Sigmoid colon (tissue), 7 donors: ENCODE data around the gene GABBR2. TPM values are rescaled to one million over a fixed set of nuclear protein-coding genes. Genes with fewer than 3 reads are reported as not detected.
"Not testable (repeated sequence)": the region's sequence is repeated elsewhere in the genome, so short reads cannot be mapped to it uniquely, and the experiment has no call there.

Source experiments
- DNase-seq: peaks from one replicate; pipeline ENCODE4 v3.0.0-alpha.2; 2019
- H3K27ac ChIP-seq, 4 donors: fragments of 200-600 bp; sonication (generic); one replicate each; pipeline ENCODE4 v1.5.1; 2016 to 2019; ENCODE audit warnings: mild to moderate bottlenecking in 1 of 4
- H3K27me3 ChIP-seq, 3 donors: fragments of 200-600 bp; sonication (generic); one replicate each; pipeline ENCODE4 v1.5.1; 2019; ENCODE audit warnings: mild to moderate bottlenecking in 1 of 3
- H3K36me3 ChIP-seq, 4 donors: fragments of 200-600 bp; sonication (generic); one replicate each; pipeline ENCODE4 v1.5.1; 2016 to 2019
- H3K4me1 ChIP-seq, 4 donors: fragments of 200-600 bp; sonication (generic); one replicate each; pipeline ENCODE4 v1.5.1; 2017 to 2019
- H3K4me3 ChIP-seq, 4 donors: fragments of 200-600 bp; sonication (generic); one replicate each; pipeline ENCODE4 v1.5.1; 2017 to 2019; ENCODE audit warnings: mild to moderate bottlenecking in 2 of 4, moderate library complexity in 1 of 4
- H3K9me3 ChIP-seq, 4 donors: fragments of 200-600 bp in 3 of 4; sonication (generic) in 3 of 4; one replicate each; pipeline versions ENCODE4 v1.5.1 to v1.6.1; 2013 to 2019
- EP300 ChIP-seq, 4 donors: sonication (generic); formaldehyde crosslinking; IDR thresholded peaks; one replicate each; pipeline ENCODE4 v1.6.1; 2017; ENCODE audit warnings: antibody characterized with exemption in 4 of 4
- POLR2A ChIP-seq, 2 donors: fragments of 450-650 bp; IDR thresholded peaks; one replicate each; pipeline ENCODE4 v1.6.1; 2016; ENCODE audit warnings: antibody characterized with exemption in 2 of 2, mild to moderate bottlenecking in 2 of 2, moderate library complexity in 2 of 2
- POLR2AphosphoS5 ChIP-seq, 4 donors: sonication (generic); formaldehyde crosslinking; IDR thresholded peaks; one replicate each; pipeline ENCODE4 v1.6.1; 2017; ENCODE audit warnings: antibody characterized with exemption in 4 of 4
- WGBS, 2 donors: extraction: QIAGEN DNeasy Blood & Tissue Kit; methylation state at CpG; one replicate each; pipeline ENCODE4 v1.1.7; 2013; 5-methylcytosine and 5-hydroxymethylcytosine counted together
- intact Hi-C: fragments of 100-400 bp; cut with DNase I; formaldehyde crosslinking; loops from one replicate; pipeline ENCODE4 v1.15.1; 2023
- polyA plus RNA-seq, 3 donors: library from polyadenylated mRNA; stranded (reverse); fragments of 200-250 nt; gene quantifications; one replicate each; pipeline ENCODE4 v1.2.3, GENCODE V29; 2013
- total RNA-seq, 4 donors: library from RNA; depleted of rRNA; stranded (reverse); fragments of >200 nt; gene quantifications; one replicate each; pipeline ENCODE4 v1.1.0, GENCODE V29; 2016
- TF ChIP-seq, protein P1 (sequence below), 4 experiments: fragments of 450-650 bp in 3 of 4; fragments of 200-600 bp in 1 of 4; IDR thresholded peaks; one replicate each; pipeline ENCODE4 v1.5.1; 2016 to 2019; ENCODE audit warnings: antibody characterized with exemption in 4 of 4, mild to moderate bottlenecking in 3 of 4, moderate library complexity in 2 of 4
- donor health status: healthy with polysubstance abuse.
- donor health status: Bipolar disorder and iron deficiency.
- donor health status: healthy.

Gene GABBR2
- total and polyA plus RNA-seq, 7 donors = under 0.01 to 0.04 (median under 0.01) TPM; not detected in 4

- no peak overlapping the region for H3K27ac ChIP-seq
- intact Hi-C loops = no loop called here
- TF ChIP-seq POLR2A (IDR thresholded peaks at IDR 0.05) (no peak), POLR2AphosphoS5 (IDR thresholded peaks at IDR 0.05) (no peak), EP300 (IDR thresholded peaks at IDR 0.05) (no peak)
- TF ChIP-seq, protein P1, sequence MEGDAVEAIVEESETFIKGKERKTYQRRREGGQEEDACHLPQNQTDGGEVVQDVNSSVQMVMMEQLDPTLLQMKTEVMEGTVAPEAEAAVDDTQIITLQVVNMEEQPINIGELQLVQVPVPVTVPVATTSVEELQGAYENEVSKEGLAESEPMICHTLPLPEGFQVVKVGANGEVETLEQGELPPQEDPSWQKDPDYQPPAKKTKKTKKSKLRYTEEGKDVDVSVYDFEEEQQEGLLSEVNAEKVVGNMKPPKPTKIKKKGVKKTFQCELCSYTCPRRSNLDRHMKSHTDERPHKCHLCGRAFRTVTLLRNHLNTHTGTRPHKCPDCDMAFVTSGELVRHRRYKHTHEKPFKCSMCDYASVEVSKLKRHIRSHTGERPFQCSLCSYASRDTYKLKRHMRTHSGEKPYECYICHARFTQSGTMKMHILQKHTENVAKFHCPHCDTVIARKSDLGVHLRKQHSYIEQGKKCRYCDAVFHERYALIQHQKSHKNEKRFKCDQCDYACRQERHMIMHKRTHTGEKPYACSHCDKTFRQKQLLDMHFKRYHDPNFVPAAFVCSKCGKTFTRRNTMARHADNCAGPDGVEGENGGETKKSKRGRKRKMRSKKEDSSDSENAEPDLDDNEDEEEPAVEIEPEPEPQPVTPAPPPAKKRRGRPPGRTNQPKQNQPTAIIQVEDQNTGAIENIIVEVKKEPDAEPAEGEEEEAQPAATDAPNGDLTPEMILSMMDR (IDR thresholded peaks at IDR 0.05) = no peak
- H3K36me3 ChIP-seq = no peaks in the 10 kb centered on the region
- H3K27me3 ChIP-seq = no peaks in the 10 kb centered on the region
- H3K4me1 ChIP-seq = no peaks in the 10 kb centered on the region
- no peaks in the 10 kb centered on the region for H3K9me3 ChIP-seq
- H3K4me3 ChIP-seq = no peak overlapping the region
- no peak for DNase-seq
- WGBS, 2 donors = 75 to 82% methylated on average over 1 of the region's 1 CpG
Measured at GRCh38 chr9:98690686-98691085, 18.0 kb downstream of the GABBR2 start.

DNA sequence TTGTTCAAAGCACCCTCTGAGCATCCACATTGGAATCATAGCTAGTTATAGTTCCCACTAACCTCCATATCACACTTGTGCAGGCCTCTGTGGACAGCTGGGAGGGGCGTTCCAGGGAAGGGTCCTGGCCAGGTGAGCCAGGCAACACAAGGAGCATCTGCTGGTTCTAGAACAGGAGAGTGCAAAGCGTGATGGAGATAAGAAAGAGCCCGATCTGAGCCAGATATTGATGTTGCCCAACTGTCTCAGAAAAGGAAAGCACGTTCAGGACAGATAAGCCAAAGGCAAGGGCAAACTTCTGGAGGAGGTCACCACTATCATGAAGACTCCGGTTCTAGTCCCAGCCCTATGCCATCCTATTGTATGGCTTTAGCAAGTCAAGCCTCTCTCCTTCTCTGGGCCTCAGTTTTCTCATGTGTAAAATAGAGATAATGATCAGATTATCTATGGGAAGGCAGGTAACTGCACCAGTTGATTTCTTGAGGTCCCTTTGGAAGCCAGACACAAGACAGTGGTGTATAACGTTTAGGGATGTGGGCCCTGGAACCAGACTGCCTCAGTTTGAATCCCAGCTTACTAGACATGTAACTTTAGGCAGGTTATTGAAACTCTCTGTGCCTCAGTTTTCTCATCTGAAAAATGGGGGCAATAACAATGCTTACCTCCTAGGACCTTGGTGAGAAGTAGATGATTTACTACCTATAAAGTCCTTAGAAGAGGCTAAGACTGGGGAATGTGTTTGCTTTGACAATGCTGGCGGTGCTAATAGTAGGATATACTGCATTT is 19.8 kb downstream of the GABBR2 start:
- no peak for TF ChIP-seq POLR2A (IDR thresholded peaks at IDR 0.05)
- TF ChIP-seq, protein P1 (IDR thresholded peaks at IDR 0.05) = no peak
- no peak for TF ChIP-seq POLR2AphosphoS5 (IDR thresholded peaks at IDR 0.05)
- no peak for TF ChIP-seq EP300 (IDR thresholded peaks at IDR 0.05)
- intact Hi-C loops = no loop called here
- Histone ChIP-seq H3K4me1 (no peaks in the 10 kb centered on the region), H3K27ac (no peak overlapping the region), H3K36me3 (no peaks in the 10 kb centered on the region), H3K27me3 (no peaks in the 10 kb centered on the region), H3K9me3 (no peaks in the 10 kb centered on the region), H3K4me3 (no peak overlapping the region)
- DNase-seq = no peak
- WGBS, 2 donors = 69 to 81% methylated on average over 7 of the region's 7 CpGs

- no peak for TF ChIP-seq POLR2AphosphoS5 (IDR thresholded peaks at IDR 0.05)
- TF ChIP-seq EP300 (IDR thresholded peaks at IDR 0.05) = no peak
- no peak for TF ChIP-seq POLR2A (IDR thresholded peaks at IDR 0.05)
- TF ChIP-seq, protein P1 (IDR thresholded peaks at IDR 0.05) = no peak
- intact Hi-C loops = no loop called here
Measured at GRCh38 chr9:98687911-98688310, 20.8 kb downstream of the GABBR2 start.

DNA sequence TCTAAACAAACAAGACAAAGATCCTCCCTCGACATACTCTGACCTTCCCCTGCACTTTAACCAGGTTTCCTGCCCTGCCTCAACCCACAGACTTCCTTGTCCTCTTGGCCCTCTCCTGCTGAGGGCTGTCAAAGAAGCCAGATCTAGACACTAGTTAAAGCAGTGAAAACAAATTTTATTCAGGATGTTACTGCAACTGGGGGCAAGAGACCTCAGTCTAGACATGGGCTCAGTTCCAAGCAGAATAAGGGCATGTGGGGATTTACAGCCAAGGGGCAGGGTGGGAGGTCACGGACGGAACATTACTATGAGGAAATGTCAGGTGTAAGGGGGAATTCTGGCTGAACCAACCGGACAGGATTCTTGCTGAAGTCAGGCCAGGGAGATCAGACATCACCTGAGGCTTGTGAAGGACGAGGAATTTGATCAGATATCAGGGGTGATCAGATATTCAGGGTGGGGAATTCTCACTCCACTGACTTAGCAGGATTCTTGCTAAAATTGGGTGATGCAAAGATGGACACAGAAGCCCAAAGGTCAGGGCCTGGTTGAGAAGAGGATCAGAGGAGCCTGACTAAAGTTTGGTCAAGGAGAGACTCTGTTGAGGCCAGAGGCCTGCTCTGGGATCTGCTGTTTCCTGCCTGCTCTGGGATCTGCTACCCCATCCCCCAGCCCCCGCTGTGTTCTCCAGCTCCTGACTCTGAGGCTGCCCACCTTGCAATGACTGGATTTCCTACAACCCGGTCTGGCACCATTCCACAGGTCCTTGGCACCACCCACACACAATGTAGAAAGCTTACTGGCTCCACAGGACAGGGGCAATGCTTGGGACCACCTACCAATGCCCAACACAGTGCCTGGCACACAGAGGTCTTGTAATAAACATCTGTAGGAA is 21.5 kb downstream of the GABBR2 start:
- intact Hi-C loops = no loop called here

More at GRCh38 chr9:98687911-98688310, 20.8 kb downstream of the GABBR2 start:
- Histone ChIP-seq H3K4me3 (no peak overlapping the region), H3K27ac (no peak overlapping the region), H3K36me3 (no peaks in the 10 kb centered on the region), H3K27me3 (no peaks in the 10 kb centered on the region), H3K9me3 (no peaks in the 10 kb centered on the region), H3K4me1 (no peaks in the 10 kb centered on the region)
- 94 to 97% methylated on average over 1 of the region's 1 CpG for WGBS, 2 donors
- no peak for DNase-seq

DNA sequence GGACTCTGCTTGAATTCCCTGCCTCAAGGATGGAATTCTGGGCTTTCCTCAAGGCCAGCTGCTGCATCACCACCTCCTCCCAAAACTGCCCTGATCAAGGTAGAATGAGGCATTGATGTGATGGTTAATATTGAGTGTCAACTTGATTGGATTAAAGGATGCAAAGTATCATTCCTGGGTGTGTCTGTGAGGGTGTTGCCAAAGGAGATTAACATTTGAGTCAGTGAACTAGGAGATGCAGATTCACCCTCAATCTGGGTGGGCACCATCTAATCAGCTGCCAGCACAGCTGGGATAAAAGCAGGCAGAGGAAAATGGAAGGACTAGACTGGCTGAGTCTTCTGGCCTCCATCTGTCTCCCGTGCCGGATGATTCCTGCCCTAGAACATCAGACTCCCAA is 23.9 kb downstream of the GABBR2 start:
- DNase-seq, H3K27ac ChIP-seq, H3K36me3 ChIP-seq, H3K27me3 ChIP-seq, H3K4me1 ChIP-seq, intact Hi-C loops, H3K4me3 ChIP-seq, H3K9me3 ChIP-seq: not testable (repeated sequence)
- 92 to 93% methylated on average over 2 of the region's 2 CpGs for WGBS, 2 donors

More for the DNA sequence above, 21.5 kb downstream of the GABBR2 start:
- no peak for DNase-seq
- Histone ChIP-seq H3K27me3 (no peaks in the 10 kb centered on the region), H3K36me3 (no peaks in the 10 kb centered on the region), H3K4me1 (no peaks in the 10 kb centered on the region), H3K9me3 (no peaks in the 10 kb centered on the region), H3K27ac (no peak overlapping the region), H3K4me3 (no peak overlapping the region)
- TF ChIP-seq, protein P1 (IDR thresholded peaks at IDR 0.05) = no peak
- TF ChIP-seq EP300 (IDR thresholded peaks at IDR 0.05) = no peak
- TF ChIP-seq POLR2A (IDR thresholded peaks at IDR 0.05) = no peak
- no peak for TF ChIP-seq POLR2AphosphoS5 (IDR thresholded peaks at IDR 0.05)
- WGBS, 2 donors = 63 to 65% methylated on average over 7 of the region's 7 CpGs
